Thyroid gland (tissue), 4 donors: Measurements from ENCODE around the gene FBRSL1. TPM values are rescaled to one million over a fixed set of nuclear protein-coding genes. Genes with fewer than 3 reads are reported as not detected.

Source experiments
- DNase-seq, 2 donors: peaks; one replicate each; pipeline ENCODE4 v3.0.0-alpha.2; 2019
- H3K27ac ChIP-seq, 3 donors: fragments of 200-600 bp; sonication (generic); 1 replicate in 2 of 3; 2 replicates in 1 of 3; pipeline ENCODE4 v1.5.1; 2016 to 2019; ENCODE audit warnings: mild to moderate bottlenecking in 1 of 3, moderate library complexity in 1 of 3
- H3K27me3 ChIP-seq: fragments of 200-600 bp; sonication (generic); one replicate; pipeline ENCODE4 v1.5.1; 2019
- H3K36me3 ChIP-seq, 2 donors: fragments of 200-600 bp; sonication (generic); one replicate each; pipeline ENCODE4 v1.5.1; 2016 to 2019
- H3K4me1 ChIP-seq, 2 donors: fragments of 200-600 bp; sonication (generic); one replicate each; pipeline ENCODE4 v1.5.1; 2017 to 2019
- H3K4me3 ChIP-seq, 3 donors: fragments of 200-600 bp; sonication (generic); replicated peaks in 1 of 3; 1 replicate in 2 of 3; 2 replicates in 1 of 3; pipeline ENCODE4 v1.5.1; 2016; ENCODE audit warnings: mild to moderate bottlenecking in 1 of 3
- H3K9me3 ChIP-seq: fragments of 200-600 bp; sonication (generic); one replicate; pipeline ENCODE4 v1.5.1; 2017
- CTCF ChIP-seq, 6 experiments: fragments of 200-600 bp in 3 of 6; fragments of 450-650 bp in 3 of 6; sonication (generic) in 3 of 6; IDR thresholded peaks; one replicate each; pipeline ENCODE4 v1.5.1; 2016 to 2019; ENCODE audit warnings: antibody characterized with exemption in 6 of 6, mild to moderate bottlenecking in 2 of 6, inconsistent platforms in 1 of 6, moderate library complexity in 1 of 6
- POLR2A ChIP-seq, 2 donors: fragments of 450-650 bp; IDR thresholded peaks; one replicate each; pipeline ENCODE4 v1.6.1; 2017; ENCODE audit warnings: antibody characterized with exemption in 2 of 2, mild to moderate bottlenecking in 2 of 2, moderate library complexity in 1 of 2
- WGBS, 2 donors: methylation state at CpG; one replicate each; pipeline ENCODE4 v1.1.5; 2017; 5-methylcytosine and 5-hydroxymethylcytosine counted together
- intact Hi-C: fragments of 100-400 bp; cut with DNase I; formaldehyde crosslinking; loops from one replicate; pipeline ENCODE4 v1.15.1; 2023
- total RNA-seq, 4 donors: library from RNA; depleted of rRNA; stranded (reverse); fragments of >200 nt; gene quantifications; one replicate each; pipeline ENCODE4 v1.2.3, GENCODE V29; 2016

The FBRSL1 gene
- total RNA-seq, 4 donors from 2014 or later = 9.2 to 19.7 (median 12.0) TPM

- peaks cover 0 to 19% of the 10 kb centered on the region in 2 donors for H3K36me3 ChIP-seq
- H3K4me3 ChIP-seq = no peak overlapping the region
- H3K9me3 ChIP-seq = no peaks in the 10 kb centered on the region
- intact Hi-C loops = no loop called here
- peaks cover 23 to 29% of the 10 kb centered on the region in 2 donors for H3K4me1 ChIP-seq
- no peak overlapping the region for H3K27ac ChIP-seq
- no peak for DNase-seq
- TF ChIP-seq CTCF (IDR thresholded peaks at IDR 0.05) (no peak), POLR2A (IDR thresholded peaks at IDR 0.05) (no peak)
- 94 to 98% methylated on average over 23 to 37 of the region's 53 CpGs for WGBS, 2 donors
- H3K27me3 ChIP-seq = no peaks in the 10 kb centered on the region
Observed at GRCh38 chr12:132508860-132509732, 19.1 kb downstream of the FBRSL1 start.

GRCh38 chr12:132510111-132510724, 20.3 kb downstream of the FBRSL1 start:
- intact Hi-C loops = no loop called here
- Histone ChIP-seq H3K27ac (no peak overlapping the region), H3K4me3 (no peak overlapping the region), H3K4me1 (peaks cover 18 to 20% of the 10 kb centered on the region in 2 donors), H3K9me3 (no peaks in the 10 kb centered on the region), H3K27me3 (no peaks in the 10 kb centered on the region), H3K36me3 (peaks cover 0 to 19% of the 10 kb centered on the region in 2 donors)
- TF ChIP-seq CTCF (IDR thresholded peaks at IDR 0.05) = no peak
- TF ChIP-seq POLR2A (IDR thresholded peaks at IDR 0.05) = no peak
- DNase-seq = no peak
- 92% methylated on average over 24 of the region's 33 CpGs for WGBS, 2 donors

- Histone ChIP-seq H3K27ac (no peak overlapping the region), H3K4me1 (peaks cover 12 to 13% of the 10 kb centered on the region in 2 donors), H3K4me3 (no peak overlapping the region), H3K9me3 (no peaks in the 10 kb centered on the region), H3K27me3 (no peaks in the 10 kb centered on the region), H3K36me3 (peaks cover 0 to 19% of the 10 kb centered on the region in 2 donors)
- TF ChIP-seq POLR2A (IDR thresholded peaks at IDR 0.05) = no peak
- TF ChIP-seq CTCF (IDR thresholded peaks at IDR 0.05) = no peak
- WGBS, 2 donors = 98 to 100% methylated on average over 12 to 20 of the region's 25 CpGs
- DNase-seq = no peak
- intact Hi-C loops = no loop called here
Observed at GRCh38 chr12:132510746-132511477, 21.0 kb downstream of the FBRSL1 start.

GRCh38 chr12:132511516-132512196, 21.7 kb downstream of the FBRSL1 start:
- H3K9me3 ChIP-seq = no peaks in the 10 kb centered on the region
- H3K27ac ChIP-seq = no peak overlapping the region
- WGBS, 2 donors = 89 to 90% methylated on average over 16 to 17 of the region's 19 CpGs
- TF ChIP-seq POLR2A (IDR thresholded peaks at IDR 0.05) = no peak
- no peak for TF ChIP-seq CTCF (IDR thresholded peaks at IDR 0.05)
- no peak for DNase-seq
- intact Hi-C loops = no loop called here
- H3K4me1 ChIP-seq = peaks cover 4 to 6% of the 10 kb centered on the region in 2 donors
- H3K27me3 ChIP-seq = no peaks in the 10 kb centered on the region
- H3K4me3 ChIP-seq = no peak overlapping the region
- H3K36me3 ChIP-seq = peaks cover 0 to 19% of the 10 kb centered on the region in 2 donors
